Caco-2 (cell line): ENCODE measurements around the gene F13B. TPM values are rescaled to one million over a fixed set of nuclear protein-coding genes. Genes with fewer than 3 reads are reported as not detected.

Experiments
- total RNA-seq: library from RNA; stranded (reverse); gene quantifications from 2 replicates; pipeline ENCODE4 v1.2.3, GENCODE V29; 2022

The F13B gene
- total RNA-seq, 1 experiment from 2014 or later = not detected

Other genes with a start within 250 kb of the F13B start
- not detected in 2 replicates for gene CFHR1, start 247.5 kb downstream of the F13B start, total RNA-seq
- gene CFHR4, start 179.2 kb downstream of the F13B start, total RNA-seq = not detected in 2 replicates
- gene CFHR2, start 123.5 kb downstream of the F13B start, total RNA-seq = not detected in 2 replicates
- not detected in 2 replicates for gene CFHR5, start 89.7 kb downstream of the F13B start, total RNA-seq
- gene ASPM, start 79.4 kb upstream of the F13B start, total RNA-seq = 41.9 and 42.7 TPM in 2 replicates
- gene ZBTB41, start 134.0 kb upstream of the F13B start, total RNA-seq = 7.2 and 7.9 TPM in 2 replicates
- gene CRB1, start 201.0 kb upstream of the F13B start, total RNA-seq = not detected in 2 replicates